Smooth muscle cell (in vitro differentiated cells): ENCODE results near the gene PROZ. TPM values are rescaled to one million over a fixed set of nuclear protein-coding genes. Genes with fewer than 3 reads are reported as not detected.
"Not testable (repeated sequence)": the region's sequence is repeated elsewhere in the genome, so short reads cannot be mapped to it uniquely, and the experiment has no call there.

Source experiments
- DNase-seq: peaks from one replicate; lab custom pipeline; 2025; ENCODE audit not compliant: unreplicated experiment; lab: John Stamatoyannopoulos, UW
- H2AFZ ChIP-seq: fragments of 200-600 bp; sonication (generic); 2 replicates; pipeline ENCODE4 v1.6.0; 2016; ENCODE audit warnings: antibody characterized with exemption, low read depth, mild to moderate bottlenecking
- H3F3A ChIP-seq: fragments of 200-600 bp; sonication (generic); 2 replicates; pipeline ENCODE4 v1.6.0; 2017; ENCODE audit warnings: antibody characterized with exemption, low read depth
- H3K27ac ChIP-seq: fragments of 200-600 bp; sonication (generic); 2 replicates; pipeline ENCODE4 v1.5.1; 2016; ENCODE audit warnings: low read depth, mild to moderate bottlenecking
- H3K27me3 ChIP-seq: fragments of 200-600 bp; sonication (generic); 2 replicates; pipeline ENCODE4 v1.6.1; 2016; ENCODE audit warnings: low read depth, mild to moderate bottlenecking
- H3K36me3 ChIP-seq: fragments of 200-600 bp; sonication (generic); 2 replicates; pipeline ENCODE4 v1.5.1; 2016; ENCODE audit warnings: low read depth
- H3K4me1 ChIP-seq: fragments of 200-600 bp; sonication (generic); 2 replicates; pipeline ENCODE4 v1.5.1; 2016; ENCODE audit warnings: low read depth
- H3K4me2 ChIP-seq: fragments of 200-600 bp; sonication (generic); 2 replicates; pipeline ENCODE4 v1.6.0; 2016; ENCODE audit warnings: mild to moderate bottlenecking
- H3K4me3 ChIP-seq: fragments of 200-600 bp; sonication (generic); 2 replicates; pipeline ENCODE4 v1.5.1; 2016; ENCODE audit warnings: mild to moderate bottlenecking
- H3K79me2 ChIP-seq: fragments of 200-600 bp; sonication (generic); 2 replicates; pipeline ENCODE4 v1.6.0; 2016; ENCODE audit warnings: low read depth, mild to moderate bottlenecking
- H3K9ac ChIP-seq: fragments of 200-600 bp; sonication (generic); 2 replicates; pipeline ENCODE4 v1.6.0; 2016; ENCODE audit warnings: low read depth
- H3K9me3 ChIP-seq: fragments of 200-600 bp; sonication (generic); replicated peaks from 2 replicates; pipeline ENCODE4 v1.5.1; 2016; ENCODE audit warnings: low read depth
- H4K20me1 ChIP-seq: fragments of 200-600 bp; sonication (generic); 2 replicates; pipeline ENCODE4 v1.6.0; 2016; ENCODE audit warnings: low read depth
- CTCF ChIP-seq: fragments of 200-600 bp; sonication (generic); IDR thresholded peaks from 2 replicates; pipeline ENCODE4 v1.5.1; 2017; ENCODE audit warnings: borderline replicate concordance, mild to moderate bottlenecking, antibody characterized with exemption; ENCODE audit not compliant: insufficient read depth, poor library complexity, severe bottlenecking
- WGBS: methylation state at CpG from one replicate; pipeline ENCODE4 v1.1.7; 2016; ENCODE audit warnings: low lambda C conversion rate; 5-methylcytosine and 5-hydroxymethylcytosine counted together
- polyA plus RNA-seq: library from polyadenylated mRNA; unstranded; fragments of >200 nt; fragmentation: Nextera tagmentation; extraction: Ambion mirVana; gene quantifications from 2 replicates; pipeline ENCODE4 v1.2.1, GENCODE V29; 2016
- total RNA-seq: library from RNA; depleted of rRNA; stranded (reverse); fragments of >200 nt; gene quantifications from 2 replicates; pipeline ENCODE4 v1.2.3, GENCODE V29; 2014

Gene PROZ
- total and polyA plus RNA-seq, 2 experiments from 2014 or later: not detected

GRCh38 chr13:113159701-113160100 is 1.3 kb downstream of the PROZ start:
- Histone ChIP-seq H3K4me3 (no peak overlapping the region), H3K4me1 (peaks cover 4% of the 10 kb centered on the region), H2AFZ (no peak overlapping the region), H3K9me3 (no peaks in the 10 kb centered on the region), H3F3A (no peaks in the 10 kb centered on the region), H3K36me3 (no peaks in the 10 kb centered on the region), H3K79me2 (no peaks in the 10 kb centered on the region), H4K20me1 (no peaks in the 10 kb centered on the region), H3K4me2 (no peak overlapping the region), H3K9ac (no peak overlapping the region), H3K27ac (no peak overlapping the region), H3K27me3 (peaks cover 8% of the 10 kb centered on the region)
- 89% methylated on average over 20 of the region's 20 CpGs for WGBS
- no peak for TF ChIP-seq CTCF
- no peak for DNase-seq

GRCh38 chr13:113160983-113161382 is 2.5 kb downstream of the PROZ start:
- Histone ChIP-seq H3K9ac (no peak overlapping the region), H3K4me2 (no peak overlapping the region), H3K27me3 (peaks cover 8% of the 10 kb centered on the region), H3K9me3 (no peaks in the 10 kb centered on the region), H2AFZ (no peak overlapping the region), H3F3A (no peaks in the 10 kb centered on the region), H3K79me2 (no peaks in the 10 kb centered on the region), H3K36me3 (no peaks in the 10 kb centered on the region), H4K20me1 (no peaks in the 10 kb centered on the region), H3K4me1 (peaks cover 4% of the 10 kb centered on the region), H3K27ac (no peak overlapping the region), H3K4me3 (no peak overlapping the region)
- no peak for TF ChIP-seq CTCF
- DNase-seq: no peak
- WGBS: 78% methylated on average over 12 of the region's 12 CpGs

- Histone ChIP-seq H2AFZ (no peak overlapping the region), H3K4me3 (no peak overlapping the region), H3K36me3 (no peaks in the 10 kb centered on the region), H4K20me1 (no peaks in the 10 kb centered on the region), H3K27ac (no peak overlapping the region), H3K27me3 (peaks cover 8% of the 10 kb centered on the region), H3K4me2 (no peak overlapping the region), H3K4me1 (peaks cover 4% of the 10 kb centered on the region), H3F3A (no peaks in the 10 kb centered on the region), H3K9ac (no peak overlapping the region), H3K9me3 (no peaks in the 10 kb centered on the region), H3K79me2 (no peaks in the 10 kb centered on the region)
- no peak for DNase-seq
- TF ChIP-seq CTCF: no peak
- WGBS: 81% methylated on average over 12 of the region's 16 CpGs
These were observed 3.0 kb downstream of the PROZ start for GRCh38 chr13:113161433-113161832.

- H3K27ac ChIP-seq, H4K20me1 ChIP-seq, H3F3A ChIP-seq, H3K27me3 ChIP-seq, H3K4me2 ChIP-seq, H3K9ac ChIP-seq, H3K79me2 ChIP-seq, H2AFZ ChIP-seq, H3K4me3 ChIP-seq, H3K36me3 ChIP-seq, H3K9me3 ChIP-seq, H3K4me1 ChIP-seq, DNase-seq: not testable (repeated sequence)
- no CpG with 5 or more reads among the region's 13 CpGs for WGBS
These were observed 3.5 kb downstream of the PROZ start for GRCh38 chr13:113161975-113162374.
